ENCODE results near the gene OR2Z1.

- no peak for TF ChIP-seq POLR2AphosphoS5 (IDR thresholded peaks at IDR 0.05)
- no peak for TF ChIP-seq CTCF (IDR thresholded peaks at IDR 0.05)
- no peak for TF ChIP-seq EP300 (IDR thresholded peaks at IDR 0.05)
- no peak for TF ChIP-seq POLR2A (IDR thresholded peaks at IDR 0.05)
These were observed 10.2 kb downstream of the OR2Z1 start for GRCh38 chr19:8731428-8732169.

Data from gastroesophageal sphincter (tissue), 3 donors.